RKO (cell line): ENCODE results near the gene PCGF3.
"Not testable (repeated sequence)": the region's sequence is repeated elsewhere in the genome, so short reads cannot be mapped to it uniquely, and the experiment has no call there.

Experiments used
- DNase-seq: peaks from one replicate; pipeline ENCODE4 v3.0.0-alpha.2; 2016; ENCODE audit warnings: low spot score

The PCGF3 gene

GRCh38 chr4:704198-704891 is 1.3 kb upstream of the PCGF3 start:
- no peak for DNase-seq

- DNase-seq, result no peak
Measured at GRCh38 chr4:704971-705277, 708 bp upstream of the PCGF3 start.

GRCh38 chr4:706083-706633 is 526 bp downstream of the PCGF3 start:
- not testable (repeated sequence) for DNase-seq

- DNase-seq, result no peak
Measured at GRCh38 chr4:706834-707598, 1.4 kb downstream of the PCGF3 start.

- DNase-seq, result no peak
Measured at GRCh38 chr4:707929-708630, 2.4 kb downstream of the PCGF3 start.

- no peak for DNase-seq
Measured at GRCh38 chr4:708631-708933, 3.0 kb downstream of the PCGF3 start.

- DNase-seq, result no peak
Measured at GRCh38 chr4:709348-709747, 3.7 kb downstream of the PCGF3 start.

- DNase-seq, result no peak
Measured at GRCh38 chr4:710116-710515, 4.5 kb downstream of the PCGF3 start.

GRCh38 chr4:710916-711315 is 5.3 kb downstream of the PCGF3 start:
- DNase-seq, result no peak

- DNase-seq, result no peak
Measured at GRCh38 chr4:712093-712492, 6.5 kb downstream of the PCGF3 start.

- DNase-seq, result no peak
Measured at GRCh38 chr4:712916-713632, 7.4 kb downstream of the PCGF3 start.

- no peak for DNase-seq
Measured at GRCh38 chr4:714087-714486, 8.5 kb downstream of the PCGF3 start.

- DNase-seq, result no peak
Measured at GRCh38 chr4:717601-718320, 12.1 kb downstream of the PCGF3 start.

- no peak for DNase-seq
Measured at GRCh38 chr4:718460-718859, 12.8 kb downstream of the PCGF3 start.

- DNase-seq, result no peak
Measured at GRCh38 chr4:720111-720860, 14.7 kb downstream of the PCGF3 start.

- no peak for DNase-seq
Measured at GRCh38 chr4:721261-722168, 15.9 kb downstream of the PCGF3 start.

- no peak for DNase-seq
Measured at GRCh38 chr4:722169-722725, 16.6 kb downstream of the PCGF3 start.

GRCh38 chr4:722851-723360 is 17.3 kb downstream of the PCGF3 start:
- DNase-seq, result no peak

- no peak for DNase-seq
Measured at GRCh38 chr4:723751-724530, 18.3 kb downstream of the PCGF3 start.
